Heart left ventricle (tissue), 13 donors: ENCODE data around the gene CLEC6A.

Experiments used
- POLR2A ChIP-seq, 2 donors: fragments of 450-650 bp; IDR thresholded peaks; one replicate each; pipeline ENCODE4 v1.6.1; 2017; ENCODE audit warnings: antibody characterized with exemption in 2 of 2, mild to moderate bottlenecking in 2 of 2, moderate library complexity in 2 of 2
- TF ChIP-seq, protein P1 (sequence below), 12 donors: fragments of 200-600 bp; sonication (generic) in 4 of 12; IDR thresholded peaks; one replicate each; pipeline versions ENCODE4 v1.5.0 to v1.8.0; 2018 to 2022; ENCODE audit warnings: antibody characterized with exemption in 12 of 12, mild to moderate bottlenecking in 5 of 12
- donor health status: ischemic (EF 13 %, LVEDD 7.1; RV severe dilation, severe dysfunction).
- donor health status: DM: no; HTN: yes; CAD: no.
- donor health status: DM: no; HTN: no; CAD: no.
- donor health status: ischemic (EF 25% LVEDD 6.9; RV normal size, moderate dysfunction).
- donor health status: ischemic (EF 25% LVEDD 5.7; RV mildly dilated, moderate dysfunction).
- donor health status: ischemic (EF 35%, LVEDD 5.7; RV mildly dilated, moderate dysfunction).
- donor health status: nonischemic (EF 11% LVEDD 7.7; RV severe dilation, severe dysfunction).
- donor health status: DM: yes; HTN: yes; CAD: no.
- donor health status: PGD.
- donor health status: ischemic (EF 29% LVEDD 5.4; RV normal size, mild dysfunction).
- donor health status: nonischemic (EF 23%, LVEDD 6.1; RV moderate dilation, normal function).

DNA sequence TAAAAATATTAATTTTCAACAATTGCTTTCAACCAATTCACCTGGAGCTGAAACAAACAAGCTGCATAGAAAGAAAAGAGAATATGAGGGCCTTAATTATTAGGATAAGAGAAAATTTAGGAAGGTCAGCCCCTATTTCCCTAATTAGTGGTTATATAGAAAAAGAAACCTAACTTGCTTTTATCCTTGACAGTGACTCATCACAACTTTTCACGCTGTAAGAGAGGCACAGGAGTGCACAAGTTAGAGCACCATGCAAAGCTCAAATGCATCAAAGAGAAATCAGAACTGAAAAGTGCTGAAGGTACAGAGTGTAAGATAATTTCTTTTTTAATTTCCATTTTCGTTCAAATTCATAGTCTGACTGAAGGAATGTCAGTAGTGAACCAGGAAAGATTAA is 62.2 kb downstream of the CLEC6A start:
- TF ChIP-seq, protein P1, sequence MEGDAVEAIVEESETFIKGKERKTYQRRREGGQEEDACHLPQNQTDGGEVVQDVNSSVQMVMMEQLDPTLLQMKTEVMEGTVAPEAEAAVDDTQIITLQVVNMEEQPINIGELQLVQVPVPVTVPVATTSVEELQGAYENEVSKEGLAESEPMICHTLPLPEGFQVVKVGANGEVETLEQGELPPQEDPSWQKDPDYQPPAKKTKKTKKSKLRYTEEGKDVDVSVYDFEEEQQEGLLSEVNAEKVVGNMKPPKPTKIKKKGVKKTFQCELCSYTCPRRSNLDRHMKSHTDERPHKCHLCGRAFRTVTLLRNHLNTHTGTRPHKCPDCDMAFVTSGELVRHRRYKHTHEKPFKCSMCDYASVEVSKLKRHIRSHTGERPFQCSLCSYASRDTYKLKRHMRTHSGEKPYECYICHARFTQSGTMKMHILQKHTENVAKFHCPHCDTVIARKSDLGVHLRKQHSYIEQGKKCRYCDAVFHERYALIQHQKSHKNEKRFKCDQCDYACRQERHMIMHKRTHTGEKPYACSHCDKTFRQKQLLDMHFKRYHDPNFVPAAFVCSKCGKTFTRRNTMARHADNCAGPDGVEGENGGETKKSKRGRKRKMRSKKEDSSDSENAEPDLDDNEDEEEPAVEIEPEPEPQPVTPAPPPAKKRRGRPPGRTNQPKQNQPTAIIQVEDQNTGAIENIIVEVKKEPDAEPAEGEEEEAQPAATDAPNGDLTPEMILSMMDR (IDR thresholded peaks at IDR 0.05) = no peak
- TF ChIP-seq POLR2A (IDR thresholded peaks at IDR 0.05) = no peak
